HepG2 (cell line): ENCODE measurements around the gene ZFAND4. TPM values are rescaled to one million over a fixed set of nuclear protein-coding genes. Genes with fewer than 3 reads are reported as not detected.

Experiments used
- ARID5B ChIP-seq: IDR thresholded peaks from 2 replicates; pipeline ENCODE4 v1.4.0; 2020; ENCODE audit warnings: mild to moderate bottlenecking, missing genetic modification reagents
- CCDC6 ChIP-seq: sonication (generic); formaldehyde crosslinking; IDR thresholded peaks from 2 replicates; pipeline ENCODE4 v1.8.1; 2022; ENCODE audit warnings: mild to moderate bottlenecking, missing genetic modification reagents, moderate library complexity
- DRAP1 ChIP-seq: IDR thresholded peaks from 2 replicates; pipeline ENCODE4 v1.6.1; 2016; ENCODE audit warnings: missing genetic modification reagents, missing compliant biosample characterization
- EED ChIP-seq: sonication (generic); formaldehyde crosslinking; IDR thresholded peaks from 2 replicates; pipeline ENCODE4 v1.5.0; 2020; ENCODE audit warnings: mild to moderate bottlenecking, missing genetic modification reagents
- FOXM1 ChIP-seq: sonication (generic); formaldehyde crosslinking; IDR thresholded peaks from 2 replicates; pipeline ENCODE4 v1.5.0; 2020; ENCODE audit warnings: missing genetic modification reagents
- GFI1 ChIP-seq: sonication (generic); formaldehyde crosslinking; IDR thresholded peaks from 2 replicates; pipeline ENCODE4 v1.5.0; 2020; ENCODE audit warnings: missing genetic modification reagents, mild to moderate bottlenecking, borderline replicate concordance
- JARID2 ChIP-seq: sonication (generic); formaldehyde crosslinking; IDR thresholded peaks from 2 replicates; pipeline ENCODE4 v1.8.1; 2023; ENCODE audit warnings: missing genetic modification reagents, inconsistent platforms; ENCODE audit not compliant: insufficient replicate concordance
- KDM2A ChIP-seq: sonication (generic); formaldehyde crosslinking; IDR thresholded peaks from 2 replicates; pipeline ENCODE4 v1.4.0; 2020; ENCODE audit warnings: low read depth, missing genetic modification reagents, borderline replicate concordance
- KMT2A ChIP-seq: sonication (generic); formaldehyde crosslinking; IDR thresholded peaks from 2 replicates; pipeline ENCODE4 v1.4.0; 2020; ENCODE audit warnings: missing genetic modification reagents
- MED8 ChIP-seq: sonication (generic); formaldehyde crosslinking; IDR thresholded peaks from 2 replicates; pipeline ENCODE4 v1.8.1; 2023; ENCODE audit warnings: mild to moderate bottlenecking, missing genetic modification reagents; ENCODE audit not compliant: insufficient replicate concordance
- MXI1 ChIP-seq: IDR thresholded peaks from 3 replicates; pipeline ENCODE4 v1.6.1; 2012; ENCODE audit warnings: low read depth, low read length, inconsistent platforms, borderline replicate concordance
- NR2F1 ChIP-seq, 2 experiments: fragments of 450-650 bp in 1 of 2; formaldehyde crosslinking in 1 of 2; IDR thresholded peaks; 2 replicates each; pipeline versions ENCODE4 v1.5.0 to v1.6.1; 2016 to 2020; ENCODE audit warnings: mild to moderate bottlenecking in 1 of 2, missing compliant biosample characterization in 1 of 2, missing genetic modification reagents in 1 of 2, moderate library complexity in 1 of 2
- PHF8 ChIP-seq: sonication (generic); formaldehyde crosslinking; IDR thresholded peaks from 2 replicates; pipeline ENCODE4 v1.5.0; 2020; ENCODE audit warnings: missing genetic modification reagents
- PRPF4 ChIP-seq: fragments of 200-400 bp; formaldehyde crosslinking; IDR thresholded peaks from 2 replicates; pipeline ENCODE4 v1.6.1; 2016; ENCODE audit warnings: low read length, low read depth; ENCODE audit not compliant: poor library complexity, severe bottlenecking
- RBFOX2 ChIP-seq: fragments of 200-400 bp; formaldehyde crosslinking; IDR thresholded peaks from 2 replicates; pipeline ENCODE4 v1.6.1; 2017; ENCODE audit warnings: low read depth, mild to moderate bottlenecking, low read length
- RFX3 ChIP-seq: IDR thresholded peaks from 2 replicates; pipeline ENCODE4 v1.6.1; 2016; ENCODE audit warnings: missing biosample characterization, missing genetic modification reagents
- SALL2 ChIP-seq: sonication (generic); formaldehyde crosslinking; IDR thresholded peaks from 2 replicates; pipeline ENCODE4 v1.8.1; 2023; ENCODE audit warnings: mild to moderate bottlenecking, missing genetic modification reagents, inconsistent platforms
- SAP130 ChIP-seq: IDR thresholded peaks from 2 replicates; pipeline ENCODE4 v1.6.1; 2016; ENCODE audit warnings: low read depth
- SOX5 ChIP-seq: IDR thresholded peaks from 2 replicates; pipeline ENCODE4 v1.6.1; 2016; ENCODE audit warnings: borderline replicate concordance
- SRSF1 ChIP-seq: fragments of 200-400 bp; formaldehyde crosslinking; optimal IDR thresholded peaks from 2 replicates; pipeline ENCODE3; 2017; ENCODE audit warnings: mild to moderate bottlenecking, low read depth, low read length, moderate library complexity
- TOE1 ChIP-seq: sonication (generic); formaldehyde crosslinking; IDR thresholded peaks from 2 replicates; pipeline ENCODE4 v1.4.0; 2020; ENCODE audit warnings: mild to moderate bottlenecking, missing genetic modification reagents
- ZFP41 ChIP-seq: sonication (generic); formaldehyde crosslinking; IDR thresholded peaks from 2 replicates; pipeline ENCODE4 v1.4.0; 2020; ENCODE audit warnings: mild to moderate bottlenecking, missing genetic modification reagents, borderline replicate concordance
- ZKSCAN5 ChIP-seq: sonication (generic); formaldehyde crosslinking; IDR thresholded peaks from 2 replicates; pipeline ENCODE4 v1.5.1; 2020; ENCODE audit warnings: mild to moderate bottlenecking, missing genetic modification reagents
- ZNF337 ChIP-seq: sonication (generic); formaldehyde crosslinking; IDR thresholded peaks from 2 replicates; pipeline ENCODE4 v1.5.1; 2020; ENCODE audit warnings: missing genetic modification reagents, low read depth, mild to moderate bottlenecking, borderline replicate concordance
- ZNF431 ChIP-seq: sonication (generic); formaldehyde crosslinking; IDR thresholded peaks from 2 replicates; pipeline ENCODE4 v1.9.0; 2022; ENCODE audit warnings: missing genetic modification reagents, low read depth, mild to moderate bottlenecking, borderline replicate concordance
- ZNF660 ChIP-seq: sonication (generic); formaldehyde crosslinking; IDR thresholded peaks from 2 replicates; pipeline ENCODE4 v1.5.1; 2020; ENCODE audit warnings: mild to moderate bottlenecking, low read depth, missing genetic modification reagents, borderline replicate concordance
- ZSCAN21 ChIP-seq: sonication (generic); formaldehyde crosslinking; IDR thresholded peaks from 2 replicates; pipeline ENCODE4 v1.8.0; 2022; ENCODE audit warnings: mild to moderate bottlenecking, missing genetic modification reagents, moderate library complexity, borderline replicate concordance
- polyA plus RNA-seq, 8 experiments: library from polyadenylated mRNA; depleted of rRNA in 3 of 8; stranded (reverse) in 7 of 8; unstranded in 1 of 8; fragments of >200 nt; fragmentation: Illumina TruSeq in 4 of 8; extraction: Trizol in 4 of 8; gene quantifications; 2 replicates each; pipeline versions ENCODE4 v1.2.1 to v1.2.3, GENCODE V29; 2011 to 2016; ENCODE audit warnings: low read depth in 4 of 8, missing spikeins in 1 of 8, mixed read lengths in 1 of 8; ENCODE audit not compliant: insufficient read depth in 1 of 8
- total RNA-seq, 5 experiments: library from RNA; depleted of rRNA; stranded (reverse); fragments of >200 nt; fragmentation: Illumina TruSeq; extraction: Trizol; gene quantifications; 2 replicates each; pipeline ENCODE4 v1.2.3, GENCODE V29; 2016; ENCODE audit warnings: low read depth in 1 of 5

ZFAND4 gene
- total and polyA plus RNA-seq, 2 of the 13 experiments (the other 11 are each of a cell fraction or from before 2014, with no cell fraction given) = 2.9 to 9.2 TPM

GRCh38 chr10:45594276-45595157 lies 78.1 kb downstream of the ZFAND4 start (continued):
- TF ChIP-seq MXI1 (peak; percentile 98), ARID5B (CRISPR knock-in tag) (peak; percentile 87), RFX3 (CRISPR knock-in tag) (peak; percentile 93), KMT2A (peak; percentile 92), SAP130 (CRISPR knock-in tag) (peak; percentile 100), ZNF337 (CRISPR knock-in tag) (peak; percentile 39; the same call in 1 of the 2 replicates), SALL2 (peak; percentile 87), KDM2A (peak; percentile 96), GFI1 (CRISPR knock-in tag) (peak; percentile 80), EED (CRISPR knock-in tag) (peak; percentile 21; the same call in 1 of the 2 replicates), NR2F1 (CRISPR knock-in tag; IDR thresholded peaks at IDR 0.05) (no peak), CCDC6 (CRISPR knock-in tag) (peak; percentile 98), ZSCAN21 (peak; percentile 94), ZKSCAN5 (no peak), SRSF1 (peak; percentile 40), RBFOX2 (peak; percentile 85), DRAP1 (CRISPR knock-in tag) (peak; percentile 44), JARID2 (CRISPR knock-in tag) (peak; percentile 61), MED8 (peak; percentile 47), ZNF431 (no peak), FOXM1 (CRISPR knock-in tag) (0 out of 2 replicates have a peak, but pooled peaks have one; percentile 28), PHF8 (peak; percentile 92), ZNF660 (CRISPR knock-in tag) (no peak), TOE1 (no peak), ZFP41 (CRISPR knock-in tag) (no peak; the same call in 1 of the 2 replicates), SOX5 (CRISPR knock-in tag) (peak; percentile 81), PRPF4 (no peak)
